A673 (cell line): ENCODE results near the gene C11orf52. TPM values are rescaled to one million over a fixed set of nuclear protein-coding genes. Genes with fewer than 3 reads are reported as not detected.
A peak's percentile ranks its signal among the peaks of the same experiment; 100 is the strongest.

Experiments used
- BruUV-seq: library from RNA; stranded (reverse); fragments of 400-500 nt; replicated peaks from 2 replicates; lab custom pipeline; 2021; lab: Mats Ljungman, UMichigan
- CTCF ChIA-PET: fragments of 300-600 bp; sonication (Branson Sonifier 250); formaldehyde crosslinking; loops from one replicate; lab custom pipeline; 2022; ENCODE audit warnings: antibody characterized with exemption; lab: Charles Lee
- POLR2A ChIA-PET: fragments of 300-600 bp; sonication (Branson Sonifier 250); formaldehyde crosslinking; loops from one replicate; lab custom pipeline; 2022; ENCODE audit warnings: antibody characterized with exemption; ENCODE audit not compliant: low non-redundant PET; lab: Charles Lee
- DNase-seq: peaks from one replicate; pipeline ENCODE4 v3.0.0-alpha.2; 2015; ENCODE audit warnings: low spot score
- H3K27ac ChIP-seq: fragments of 200-600 bp; sonication (generic); 2 replicates; pipeline ENCODE4 v1.5.1; 2016; ENCODE audit warnings: mixed run types, low read depth, mild to moderate bottlenecking, mixed read lengths, antibody characterized with exemption, low read length; ENCODE audit not compliant: poor library complexity, severe bottlenecking
- H3K27me3 ChIP-seq: fragments of 200-600 bp; sonication (generic); replicated peaks from 2 replicates; pipeline ENCODE4 v1.6.1; 2017; ENCODE audit warnings: mixed run types, low read depth, mild to moderate bottlenecking, mixed read lengths, antibody characterized with exemption, low read length; ENCODE audit not compliant: insufficient read depth, poor library complexity
- H3K36me3 ChIP-seq: fragments of 200-600 bp; sonication (generic); 2 replicates; pipeline ENCODE4 v1.6.1; 2016; ENCODE audit warnings: mixed run types, mild to moderate bottlenecking, mixed read lengths, antibody characterized with exemption, low read length; ENCODE audit not compliant: insufficient read depth, poor library complexity, severe bottlenecking
- H3K4me1 ChIP-seq: fragments of 200-600 bp; sonication (generic); 2 replicates; pipeline ENCODE4 v1.6.1; 2017; ENCODE audit warnings: mixed run types, mild to moderate bottlenecking, mixed read lengths, antibody characterized with exemption, low read length; ENCODE audit not compliant: insufficient read depth, poor library complexity, severe bottlenecking
- H3K4me3 ChIP-seq: fragments of 200-600 bp; sonication (generic); 2 replicates; pipeline ENCODE4 v1.5.1; 2016; ENCODE audit warnings: low read depth, mixed run types, mild to moderate bottlenecking, mixed read lengths, low read length; ENCODE audit not compliant: poor library complexity, severe bottlenecking
- H3K9me3 ChIP-seq: fragments of 200-600 bp; sonication (generic); 2 replicates; pipeline ENCODE4 v1.6.1; 2016; ENCODE audit warnings: mixed run types, low read depth, mild to moderate bottlenecking, mixed read lengths, antibody characterized with exemption, low read length; ENCODE audit not compliant: poor library complexity, severe bottlenecking
- EZH2 ChIP-seq: fragments of 200-600 bp; sonication (generic); IDR thresholded peaks from 2 replicates; pipeline ENCODE4 v1.6.1; 2017; ENCODE audit warnings: borderline replicate concordance, low read depth, mild to moderate bottlenecking, mixed read lengths, antibody characterized with exemption, low read length; ENCODE audit not compliant: poor library complexity, severe bottlenecking
- intact Hi-C: fragments of 100-400 bp; cut with micrococcal nuclease; formaldehyde crosslinking; loops from one replicate; pipeline ENCODE4 v1.10.0; 2022; ENCODE audit not compliant: unreplicated experiment
- total RNA-seq: library from RNA; stranded (reverse); gene quantifications from 2 replicates; pipeline ENCODE4 v1.2.3, GENCODE V29; 2021
- TF ChIP-seq, protein P1 (sequence below): fragments of 300-800, 200-600 bp; sonication (generic); conservative IDR thresholded peaks from 2 replicates; pipeline ENCODE4 v1.5.1; 2017; ENCODE audit warnings: low read depth, mild to moderate bottlenecking, antibody characterized with exemption, low read length, moderate library complexity, mixed read lengths

The C11orf52 gene
- total RNA-seq, 1 experiment from 2014 or later, result 1.4 TPM

DNA sequence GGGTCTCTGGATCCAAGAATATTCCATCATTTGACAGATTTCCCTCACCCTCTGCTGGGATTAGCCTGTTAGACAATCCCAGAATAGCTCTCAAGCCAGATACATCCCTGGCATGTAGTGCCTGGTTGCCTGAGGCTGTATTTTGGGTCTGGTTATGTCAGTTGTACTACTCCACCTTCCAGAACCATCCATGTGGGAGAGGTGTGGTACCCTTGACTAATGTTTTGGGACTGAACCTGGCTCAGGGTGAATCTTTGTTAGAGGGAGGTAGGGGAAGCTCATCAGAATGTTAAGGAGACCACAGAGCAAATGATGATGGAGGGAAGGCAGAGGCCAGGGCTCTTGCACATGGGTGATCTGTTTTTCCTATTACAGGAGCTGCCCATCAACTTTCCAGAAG lies 5.2 kb downstream of the C11orf52 start:
- intact Hi-C loops, result no loop called here
- TF ChIP-seq EZH2, result no peak
- TF ChIP-seq, protein P1, sequence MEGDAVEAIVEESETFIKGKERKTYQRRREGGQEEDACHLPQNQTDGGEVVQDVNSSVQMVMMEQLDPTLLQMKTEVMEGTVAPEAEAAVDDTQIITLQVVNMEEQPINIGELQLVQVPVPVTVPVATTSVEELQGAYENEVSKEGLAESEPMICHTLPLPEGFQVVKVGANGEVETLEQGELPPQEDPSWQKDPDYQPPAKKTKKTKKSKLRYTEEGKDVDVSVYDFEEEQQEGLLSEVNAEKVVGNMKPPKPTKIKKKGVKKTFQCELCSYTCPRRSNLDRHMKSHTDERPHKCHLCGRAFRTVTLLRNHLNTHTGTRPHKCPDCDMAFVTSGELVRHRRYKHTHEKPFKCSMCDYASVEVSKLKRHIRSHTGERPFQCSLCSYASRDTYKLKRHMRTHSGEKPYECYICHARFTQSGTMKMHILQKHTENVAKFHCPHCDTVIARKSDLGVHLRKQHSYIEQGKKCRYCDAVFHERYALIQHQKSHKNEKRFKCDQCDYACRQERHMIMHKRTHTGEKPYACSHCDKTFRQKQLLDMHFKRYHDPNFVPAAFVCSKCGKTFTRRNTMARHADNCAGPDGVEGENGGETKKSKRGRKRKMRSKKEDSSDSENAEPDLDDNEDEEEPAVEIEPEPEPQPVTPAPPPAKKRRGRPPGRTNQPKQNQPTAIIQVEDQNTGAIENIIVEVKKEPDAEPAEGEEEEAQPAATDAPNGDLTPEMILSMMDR, result no peak
- H3K9me3 ChIP-seq, result no peaks in the 10 kb centered on the region
- POLR2A ChIA-PET, result no interaction called here
- peak overlapping the region; percentile 87 for H3K27ac ChIP-seq
- no peak overlapping the region for H3K4me3 ChIP-seq
- CTCF ChIA-PET, result no interaction called here
- H3K36me3 ChIP-seq, result no peaks in the 10 kb centered on the region
- BruUV-seq, result no TSS peak
- no peak for DNase-seq
- H3K4me1 ChIP-seq, result peaks cover 43% of the 10 kb centered on the region
- no peaks in the 10 kb centered on the region for H3K27me3 ChIP-seq

- H3K27ac ChIP-seq, result peak overlapping the region; percentile 67
- no peaks in the 10 kb centered on the region for H3K27me3 ChIP-seq
- DNase-seq, result no peak
- H3K36me3 ChIP-seq, result no peaks in the 10 kb centered on the region
- intact Hi-C loops, result no loop called here
- BruUV-seq, result no TSS peak
- H3K4me3 ChIP-seq, result no peak overlapping the region
- POLR2A ChIA-PET, result no interaction called here
- H3K4me1 ChIP-seq, result peaks cover 42% of the 10 kb centered on the region
- no peak for TF ChIP-seq EZH2
- TF ChIP-seq, protein P1, result no peak
- H3K9me3 ChIP-seq, result no peaks in the 10 kb centered on the region
- CTCF ChIA-PET, result no interaction called here
Measured at GRCh38 chr11:111925953-111926352, 7.2 kb downstream of the C11orf52 start.

DNA sequence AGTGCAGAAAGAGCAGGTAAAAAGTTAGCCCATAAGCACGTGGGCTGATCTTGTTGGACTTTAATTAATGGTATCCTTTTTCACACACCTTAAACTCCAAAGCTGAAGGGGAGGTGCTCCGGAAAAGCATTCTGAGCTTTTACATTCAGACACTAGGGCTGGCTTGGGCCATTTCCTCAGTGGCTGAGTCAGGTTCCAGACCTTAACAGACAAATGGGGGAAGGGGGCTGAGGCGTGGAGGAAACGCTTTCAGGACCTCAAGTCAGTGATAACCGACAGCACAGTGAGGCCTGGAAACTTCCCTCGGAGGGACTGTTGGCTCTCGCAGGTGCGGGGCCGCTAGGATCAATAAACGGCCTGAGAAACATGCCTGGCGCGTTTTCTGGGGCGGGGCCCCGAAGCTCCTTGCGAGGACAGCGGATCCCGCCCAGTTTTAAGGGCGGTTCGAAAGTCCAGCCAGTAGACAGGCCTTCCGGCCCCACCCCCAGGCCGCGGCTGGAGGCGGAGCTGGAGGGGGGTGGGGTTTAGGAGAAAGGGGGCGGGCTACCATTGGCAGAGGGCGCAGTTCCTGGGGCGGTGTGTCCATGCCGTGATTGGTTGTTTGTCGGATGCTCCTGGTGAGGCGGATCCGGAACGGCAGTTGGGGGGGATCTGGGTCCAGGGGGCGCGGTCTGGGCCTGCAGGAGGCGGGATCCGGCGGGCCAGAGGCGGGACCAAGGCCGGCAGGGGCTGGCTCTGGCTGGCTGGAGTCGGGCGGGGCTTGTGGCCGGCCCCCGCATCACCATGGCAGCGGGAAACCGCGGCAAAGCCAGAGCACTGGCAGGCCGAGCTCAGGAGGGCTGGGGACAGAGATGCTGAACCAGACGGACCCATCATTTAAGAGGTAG lies 8.0 kb downstream of the C11orf52 start:
- H3K4me1 ChIP-seq, result peaks cover 34% of the 10 kb centered on the region
- no peaks in the 10 kb centered on the region for H3K27me3 ChIP-seq
- peak; percentile 98 for DNase-seq
- H3K9me3 ChIP-seq, result no peaks in the 10 kb centered on the region
- peak overlapping the region; percentile 41 for H3K4me3 ChIP-seq
- no peak for TF ChIP-seq EZH2
- TF ChIP-seq, protein P1, result no peak
- no peaks in the 10 kb centered on the region for H3K36me3 ChIP-seq
- CTCF ChIA-PET, result interaction anchor here (0.6 to 0.8 kb wide), 5 partner anchors 51 to 193 kb away, joined by 3 to 7 read pairs (median 3); no protein-coding TSS in a partner anchor
- BruUV-seq, result no TSS peak
- POLR2A ChIA-PET, result interaction anchor here (0.6 kb wide), 1 partner anchor 448 kb away, joined by 4 read pairs; no protein-coding TSS in a partner anchor
- intact Hi-C loops, result no loop called here
- H3K27ac ChIP-seq, result peak overlapping the region; percentile 67
